ENCODE results near the gene PFDN2. TPM values are rescaled to one million over a fixed set of nuclear protein-coding genes. Genes with fewer than 3 reads are reported as not detected.
A peak's percentile ranks its signal among the peaks of the same experiment; 100 is the strongest.

PFDN2 gene
- total and polyA plus RNA-seq, 2 experiments from 2014 or later: 45.6 to 352 TPM

- no peak for TF ChIP-seq STAT1 (IDR thresholded peaks at IDR 0.05; ENCODE audit: unreplicated experiment)
These were observed at the start of gene PFDN2, which contains the start of gene NIT1 (continued) for GRCh38 chr1:161117759-161118581.

- ATAC-seq (peak; percentile 47), DNase-seq (ENCODE audit: low spot score) (peak; percentile 67)
- peaks cover 12% of the 10 kb centered on the region for H3K4me1 Mint-ChIP-seq
- Histone ChIP-seq H3K27ac (ENCODE audit: low read depth) (no peak overlapping the region), H3K79me2 (replicated peaks; ENCODE audit: insufficient read depth) (no peaks in the 10 kb centered on the region), H3K4me1 (ENCODE audit: insufficient read depth) (peaks cover 7% of the 10 kb centered on the region; the same call in 1 of the 2 replicates), H3K27me3 (ENCODE audit: insufficient read depth) (no peaks in the 10 kb centered on the region), H3K9me2 (ENCODE audit: insufficient read depth) (no peaks in the 10 kb centered on the region), H3K4me3 (peak overlapping the region; percentile 80), H4K20me1 (replicated peaks; ENCODE audit: insufficient read depth) (no peaks in the 10 kb centered on the region; the same call in 1 of the 2 replicates), H3K4me2 (peak overlapping the region; percentile 88), H2AFZ (peak overlapping the region; percentile 56), H3K36me3 (ENCODE audit: insufficient read depth) (peaks cover under 1% of the 10 kb centered on the region), H3F3A (replicated peaks; ENCODE audit: low read depth) (peaks cover 21% of the 10 kb centered on the region)
- H3K27me3 Mint-ChIP-seq (ENCODE audit: insufficient read depth, low read depth, poor library complexity): peaks cover 18% of the 10 kb centered on the region
- H3K36me3 Mint-ChIP-seq (ENCODE audit: low read depth): peaks cover 35% of the 10 kb centered on the region
- peak overlapping the region; percentile 84 for H3K4me3 Mint-ChIP-seq
- H3K27ac Mint-ChIP-seq: peak overlapping the region; percentile 95
- H3K9me3 Mint-ChIP-seq: no peaks in the 10 kb centered on the region
- TF ChIP-seq ZNF331 (CRISPR knock-in tag; IDR thresholded peaks at IDR 0.05; ENCODE audit: low read depth): no peak
- no peak for TF ChIP-seq CTCF (conservative IDR thresholded peaks at IDR 0.05; ENCODE audit: low read depth in 2 of 2)
- no peak for TF ChIP-seq ZNF462 (CRISPR knock-in tag; IDR thresholded peaks at IDR 0.05)
- TF ChIP-seq ZNF114 (CRISPR knock-in tag; IDR thresholded peaks at IDR 0.05): no peak
- TF ChIP-seq POLR2AphosphoS5 (IDR thresholded peaks at IDR 0.05; ENCODE audit: low read depth): no peak
- no peak for TF ChIP-seq REST (IDR thresholded peaks at IDR 0.05; ENCODE audit: unreplicated experiment)
- TF ChIP-seq STAT1 (IDR thresholded peaks at IDR 0.05; ENCODE audit: unreplicated experiment): no peak
- TF ChIP-seq EZH2 (IDR thresholded peaks at IDR 0.05; ENCODE audit: low read depth, unreplicated experiment): no peak
- no peak for TF ChIP-seq NANOG (IDR thresholded peaks at IDR 0.05; ENCODE audit: borderline replicate concordance)
- TF ChIP-seq CREB1 (CRISPR knock-in tag; IDR thresholded peaks at IDR 0.05; ENCODE audit: low read depth): no peak
These were observed 49.1 kb upstream of the PFDN2 start for GRCh38 chr1:161166669-161167548.
